ENCODE results near the gene DCST2. TPM values are rescaled to one million over a fixed set of nuclear protein-coding genes. Genes with fewer than 3 reads are reported as not detected.

The DCST2 gene
- total and polyA plus RNA-seq, 9 of the 15 experiments (the other 6 are each of a cell fraction or from before 2014, with no cell fraction given) = 0.09 to 0.49 (median 0.11) TPM; not detected in 3

GRCh38 chr1:155062702-155063411, 29.3 kb upstream of the DCST2 start (continued):
- peak; percentile 89 for TF ChIP-seq STAG1 (CRISPR knock-in tag; IDR thresholded peaks at IDR 0.05; ENCODE audit: borderline replicate concordance)
- peak; percentile 47; the same call in 1 of the 2 replicates for TF ChIP-seq MYNN (IDR thresholded peaks at IDR 0.05)
- no peak for TF ChIP-seq MYNN (CRISPR knock-in tag; IDR thresholded peaks at IDR 0.05)
- TF ChIP-seq JUNB (CRISPR knock-in tag; conservative IDR thresholded peaks at IDR 0.05) = no peak
- peak; percentile 55; the same call in 1 of the 2 replicates for TF ChIP-seq CREM (IDR thresholded peaks at IDR 0.05; ENCODE audit: low read depth)
- TF ChIP-seq ZNF146 (CRISPR knock-in tag; IDR thresholded peaks at IDR 0.05; ENCODE audit: unreplicated experiment) = peak; percentile 16
- TF ChIP-seq THRAP3 (IDR thresholded peaks at IDR 0.05; ENCODE audit: borderline replicate concordance) = no peak
- 0 out of 2 replicates have a peak, but pooled peaks have one; percentile 12 for TF ChIP-seq HCFC1 (IDR thresholded peaks at IDR 0.05; ENCODE audit: low read depth, low read length)
- TF ChIP-seq CLOCK (CRISPR knock-in tag; IDR thresholded peaks at IDR 0.05; ENCODE audit: borderline replicate concordance) = no peak
- TF ChIP-seq CHD2 (IDR thresholded peaks at IDR 0.05; ENCODE audit: low read depth, low read length) = no peak
- no peak for TF ChIP-seq ZNF143 (CRISPR knock-in tag; IDR thresholded peaks at IDR 0.05)
- peak; percentile 66 for TF ChIP-seq NFIC (IDR thresholded peaks at IDR 0.05)
- no peak for TF ChIP-seq ZNF347 (CRISPR knock-in tag; IDR thresholded peaks at IDR 0.05; ENCODE audit: low read depth)
- no peak for TF ChIP-seq ZBTB26 (CRISPR knock-in tag; IDR thresholded peaks at IDR 0.05)
- peak; percentile 88 to 97 (median 96) for TF ChIP-seq CTCF (IDR thresholded peaks at IDR 0.05 in 2 of 3, conservative IDR thresholded peaks at IDR 0.05 in 1 of 3; ENCODE audit: insufficient read depth in 2 of 3, low read depth in 1 of 3, low read length in 3 of 3)
- TF ChIP-seq ARID4B (CRISPR knock-in tag; IDR thresholded peaks at IDR 0.05) = peak; percentile 30; the same call in 1 of the 2 replicates
- no peak for TF ChIP-seq JUN (IDR thresholded peaks at IDR 0.05; ENCODE audit: borderline replicate concordance, low read depth, low read length)
- TF ChIP-seq JUN (CRISPR knock-in tag; IDR thresholded peaks at IDR 0.05; ENCODE audit: borderline replicate concordance) = peak; percentile 85; the same call in 1 of the 2 replicates

Measured in K562 (cell line).